Mucosa of gallbladder (tissue), 1 donor: ENCODE results near the gene RANBP10. TPM values are rescaled to one million over a fixed set of nuclear protein-coding genes. Genes with fewer than 3 reads are reported as not detected.

Experiments
- DNase-seq: peaks from one replicate; pipeline ENCODE4 v3.0.0-alpha.2; 2020; ENCODE audit warnings: low spot score
- total RNA-seq: library from RNA; stranded (reverse); gene quantifications from one replicate; pipeline ENCODE4 v1.2.1, GENCODE V29; 2021
- donor health status: DM: no; HTN: no; CAD: no.

Gene RANBP10
- total RNA-seq, 1 donor from 2014 or later: 22.7 TPM

- no peak for DNase-seq
Measured at GRCh38 chr16:67828651-67829050, 22.3 kb upstream of the RANBP10 start.

GRCh38 chr16:67825906-67826305 lies 19.5 kb upstream of the RANBP10 start:
- DNase-seq: no peak

- DNase-seq: no peak
Measured at GRCh38 chr16:67825119-67825518, 18.8 kb upstream of the RANBP10 start.

GRCh38 chr16:67822511-67822910 lies 16.2 kb upstream of the RANBP10 start:
- DNase-seq: no peak

GRCh38 chr16:67820608-67821259 lies 14.4 kb upstream of the RANBP10 start:
- no peak for DNase-seq

- DNase-seq: no peak
Measured at GRCh38 chr16:67814567-67814966, 8.2 kb upstream of the RANBP10 start.

- DNase-seq: no peak
Measured at GRCh38 chr16:67811899-67812298, 5.5 kb upstream of the RANBP10 start.

- no peak for DNase-seq
Measured at GRCh38 chr16:67807148-67807682, 855 bp upstream of the RANBP10 start.

- no peak for DNase-seq
Measured at GRCh38 chr16:67805718-67806427, 487 bp downstream of the RANBP10 start.

GRCh38 chr16:67804853-67805542 lies 1.4 kb downstream of the RANBP10 start:
- DNase-seq: no peak

GRCh38 chr16:67803894-67804293 lies 2.5 kb downstream of the RANBP10 start:
- DNase-seq: no peak

- DNase-seq: no peak
Measured at GRCh38 chr16:67801883-67802282, 4.5 kb downstream of the RANBP10 start.

GRCh38 chr16:67801241-67801640 lies 5.1 kb downstream of the RANBP10 start:
- no peak for DNase-seq

GRCh38 chr16:67800338-67800926 lies 5.9 kb downstream of the RANBP10 start:
- DNase-seq: no peak

- no peak for DNase-seq
Measured at GRCh38 chr16:67796099-67796718, 10.2 kb downstream of the RANBP10 start.

GRCh38 chr16:67790071-67790470 lies 16.3 kb downstream of the RANBP10 start:
- no peak for DNase-seq

- DNase-seq: no peak
Measured at GRCh38 chr16:67786491-67786890, 19.9 kb downstream of the RANBP10 start.

GRCh38 chr16:67783353-67783725 lies 23.0 kb downstream of the RANBP10 start:
- DNase-seq: no peak

GRCh38 chr16:67782567-67783352 lies 23.6 kb downstream of the RANBP10 start:
- no peak for DNase-seq

GRCh38 chr16:67781565-67781921 lies 24.8 kb downstream of the RANBP10 start:
- DNase-seq: no peak
